ENCODE results near the gene CRIP1. TPM values are rescaled to one million over a fixed set of nuclear protein-coding genes. Genes with fewer than 3 reads are reported as not detected.

The CRIP1 gene
- total RNA-seq, 1 donor from 2014 or later: 29.5 TPM

- Mint-ChIP-seq H3K36me3 (ENCODE audit: low read depth, unreplicated experiment) (peaks cover 6% of the 10 kb centered on the region), H3K4me3 (ENCODE audit: unreplicated experiment) (no peak overlapping the region), H3K27me3 (ENCODE audit: low read depth, unreplicated experiment) (no peaks in the 10 kb centered on the region), H3K9me3 (ENCODE audit: unreplicated experiment) (no peaks in the 10 kb centered on the region), H3K27ac (ENCODE audit: unreplicated experiment) (no peak overlapping the region), H3K4me1 (ENCODE audit: low read depth, unreplicated experiment) (no peaks in the 10 kb centered on the region)
- Histone ChIP-seq H3K4me1 (ENCODE audit: insufficient read depth, low read length) (no peaks in the 10 kb centered on the region), H3K9me3 (ENCODE audit: insufficient read depth, low read depth, low read length) (no peaks in the 10 kb centered on the region), H3K27me3 (ENCODE audit: insufficient read depth, low read length) (no peaks in the 10 kb centered on the region), H4K20me1 (ENCODE audit: insufficient read depth, low read length) (peaks cover 86% of the 10 kb centered on the region), H3K9ac (ENCODE audit: low read length) (no peak overlapping the region), H3K4me3 (ENCODE audit: insufficient read depth, low read depth, low read length) (no peak overlapping the region), H3K27ac (ENCODE audit: low read depth, low read length) (no peak overlapping the region), H3K79me2 (ENCODE audit: insufficient read depth, low read length) (peaks cover 84% of the 10 kb centered on the region), H3K4me2 (ENCODE audit: low read length) (no peak overlapping the region), H3K36me3 (ENCODE audit: insufficient read depth, low read length) (peaks cover 5% of the 10 kb centered on the region), H2AFZ (ENCODE audit: low read depth, low read length) (no peak overlapping the region)
- TF ChIP-seq CTCF (IDR thresholded peaks at IDR 0.05; ENCODE audit: insufficient read depth, low read depth, low read length) (no peak), EZH2 (IDR thresholded peaks at IDR 0.05; ENCODE audit: insufficient read depth, low read length) (no peak)
- DNase-seq (ENCODE audit: low read depth): no peak
- no peak for FAIRE-seq
Measured at GRCh38 chr14:105437723-105438500, 48.8 kb upstream of the CRIP1 start.

DNA sequence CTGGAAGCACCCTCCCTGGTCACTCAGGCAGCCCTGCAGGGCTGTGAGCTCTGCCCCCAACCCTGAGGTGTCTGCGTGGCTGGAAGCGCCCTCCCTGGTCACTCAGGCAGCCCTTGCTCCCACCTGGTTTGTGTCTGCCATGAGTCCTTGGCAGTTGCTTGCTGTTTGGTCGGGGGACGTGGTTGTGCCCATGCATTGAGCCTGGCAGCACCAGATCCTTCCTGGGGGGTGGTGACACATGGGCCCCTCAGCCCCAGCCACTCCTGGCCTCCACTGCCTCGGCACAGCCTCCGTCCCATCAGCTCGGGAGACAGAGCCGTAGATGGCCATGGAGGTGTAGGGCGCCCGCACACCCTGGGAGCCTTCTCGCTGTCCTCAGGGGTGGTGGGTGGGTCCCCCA lies 47.5 kb upstream of the CRIP1 start:
- Histone ChIP-seq H2AFZ (ENCODE audit: low read depth, low read length) (no peak overlapping the region), H3K4me2 (ENCODE audit: low read length) (no peak overlapping the region), H4K20me1 (ENCODE audit: insufficient read depth, low read length) (peaks cover 76% of the 10 kb centered on the region), H3K27ac (ENCODE audit: low read depth, low read length) (no peak overlapping the region), H3K4me1 (ENCODE audit: insufficient read depth, low read length) (no peaks in the 10 kb centered on the region), H3K79me2 (ENCODE audit: insufficient read depth, low read length) (peaks cover 72% of the 10 kb centered on the region), H3K9me3 (ENCODE audit: insufficient read depth, low read depth, low read length) (no peaks in the 10 kb centered on the region), H3K27me3 (ENCODE audit: insufficient read depth, low read length) (no peaks in the 10 kb centered on the region), H3K9ac (ENCODE audit: low read length) (no peak overlapping the region), H3K36me3 (ENCODE audit: insufficient read depth, low read length) (peaks cover 7% of the 10 kb centered on the region), H3K4me3 (ENCODE audit: insufficient read depth, low read depth, low read length) (no peak overlapping the region)
- Mint-ChIP-seq H3K36me3 (ENCODE audit: low read depth, unreplicated experiment) (peaks cover 6% of the 10 kb centered on the region), H3K9me3 (ENCODE audit: unreplicated experiment) (no peaks in the 10 kb centered on the region), H3K27me3 (ENCODE audit: low read depth, unreplicated experiment) (no peaks in the 10 kb centered on the region), H3K4me1 (ENCODE audit: low read depth, unreplicated experiment) (no peaks in the 10 kb centered on the region), H3K27ac (ENCODE audit: unreplicated experiment) (no peak overlapping the region), H3K4me3 (ENCODE audit: unreplicated experiment) (no peak overlapping the region)
- no peak for TF ChIP-seq CTCF (IDR thresholded peaks at IDR 0.05; ENCODE audit: insufficient read depth, low read depth, low read length)
- TF ChIP-seq EZH2 (IDR thresholded peaks at IDR 0.05; ENCODE audit: insufficient read depth, low read length): no peak
- FAIRE-seq (no peak), DNase-seq (ENCODE audit: low read depth) (no peak)
